Mesendoderm (in vitro differentiated cells): Measurements from ENCODE around the gene CST7.

Source experiments
- DNase-seq: peaks from one replicate; pipeline ENCODE4 v3.0.0; 2013
- H2AK5ac ChIP-seq: 2 replicates; pipeline ENCODE4 v1.6.1; 2013; ENCODE audit warnings: low read length, inconsistent platforms
- H2BK120ac ChIP-seq: 2 replicates; pipeline ENCODE4 v1.6.1; 2013; ENCODE audit warnings: low read depth, mild to moderate bottlenecking, low read length, moderate library complexity, mixed read lengths
- H2BK15ac ChIP-seq: replicated peaks from 2 replicates; pipeline ENCODE4 v1.6.1; 2013; ENCODE audit warnings: low read depth, mild to moderate bottlenecking, moderate library complexity
- H2BK5ac ChIP-seq: 2 replicates; pipeline ENCODE4 v1.6.1; 2013; ENCODE audit warnings: low read length, inconsistent platforms
- H3K18ac ChIP-seq: 2 replicates; pipeline ENCODE4 v1.6.1; 2013; ENCODE audit warnings: mild to moderate bottlenecking, low read length, mixed read lengths
- H3K23ac ChIP-seq: one replicate; pipeline ENCODE4 v1.6.1; 2013; ENCODE audit warnings: low read length
- H3K27ac ChIP-seq: 2 replicates; pipeline ENCODE4 v1.5.1; 2013; ENCODE audit warnings: low read depth, mild to moderate bottlenecking, inconsistent platforms, low read length, moderate library complexity
- H3K27me3 ChIP-seq: 2 replicates; pipeline ENCODE4 v1.6.1; 2013; ENCODE audit warnings: low read length, control low read depth, mild to moderate bottlenecking, inconsistent platforms; ENCODE audit not compliant: insufficient read depth, poor library complexity
- H3K36me3 ChIP-seq: 2 replicates; pipeline ENCODE4 v1.6.1; 2013; ENCODE audit warnings: low read length, inconsistent platforms; ENCODE audit not compliant: control insufficient read depth, insufficient read depth
- H3K4ac ChIP-seq: one replicate; pipeline ENCODE4 v1.6.1; 2013; ENCODE audit warnings: low read depth, mild to moderate bottlenecking, low read length, moderate library complexity
- H3K4me1 ChIP-seq: 2 replicates; pipeline ENCODE4 v1.6.1; 2013; ENCODE audit warnings: low read depth, low read length, inconsistent platforms; ENCODE audit not compliant: control insufficient read depth
- H3K4me2 ChIP-seq: 2 replicates; pipeline ENCODE4 v1.6.1; 2013; ENCODE audit warnings: low read length
- H3K4me3 ChIP-seq: 2 replicates; pipeline ENCODE4 v1.5.1; 2013; ENCODE audit warnings: mild to moderate bottlenecking, low read length
- H3K56ac ChIP-seq: one replicate; pipeline ENCODE4 v1.6.1; 2013; ENCODE audit warnings: low read length
- H3K79me1 ChIP-seq: 2 replicates; pipeline ENCODE4 v1.6.1; 2013; ENCODE audit warnings: low read length, inconsistent platforms
- H3K79me2 ChIP-seq: 2 replicates; pipeline ENCODE4 v1.6.1; 2013; ENCODE audit warnings: mild to moderate bottlenecking, low read length; ENCODE audit not compliant: control insufficient read depth, insufficient read depth
- H3K9ac ChIP-seq: 2 replicates; pipeline ENCODE4 v1.6.1; 2013; ENCODE audit warnings: low read length, inconsistent platforms
- H4K5ac ChIP-seq: one replicate; pipeline ENCODE4 v1.6.1; 2013; ENCODE audit warnings: low read length
- H4K8ac ChIP-seq: one replicate; pipeline ENCODE4 v1.6.1; 2013; ENCODE audit warnings: low read depth, mild to moderate bottlenecking, control low read depth, low read length, moderate library complexity
- WGBS: extraction: QIAGEN DNeasy Blood & Tissue Kit; methylation state at CpG from one replicate; pipeline ENCODE4 v1.1.7; 2013; ENCODE audit warnings: low lambda C conversion rate, missing lambda C conversion rate; ENCODE audit not compliant: insufficient coverage; ENCODE audit errors: extremely low coverage; 5-methylcytosine and 5-hydroxymethylcytosine counted together

Gene CST7

DNA sequence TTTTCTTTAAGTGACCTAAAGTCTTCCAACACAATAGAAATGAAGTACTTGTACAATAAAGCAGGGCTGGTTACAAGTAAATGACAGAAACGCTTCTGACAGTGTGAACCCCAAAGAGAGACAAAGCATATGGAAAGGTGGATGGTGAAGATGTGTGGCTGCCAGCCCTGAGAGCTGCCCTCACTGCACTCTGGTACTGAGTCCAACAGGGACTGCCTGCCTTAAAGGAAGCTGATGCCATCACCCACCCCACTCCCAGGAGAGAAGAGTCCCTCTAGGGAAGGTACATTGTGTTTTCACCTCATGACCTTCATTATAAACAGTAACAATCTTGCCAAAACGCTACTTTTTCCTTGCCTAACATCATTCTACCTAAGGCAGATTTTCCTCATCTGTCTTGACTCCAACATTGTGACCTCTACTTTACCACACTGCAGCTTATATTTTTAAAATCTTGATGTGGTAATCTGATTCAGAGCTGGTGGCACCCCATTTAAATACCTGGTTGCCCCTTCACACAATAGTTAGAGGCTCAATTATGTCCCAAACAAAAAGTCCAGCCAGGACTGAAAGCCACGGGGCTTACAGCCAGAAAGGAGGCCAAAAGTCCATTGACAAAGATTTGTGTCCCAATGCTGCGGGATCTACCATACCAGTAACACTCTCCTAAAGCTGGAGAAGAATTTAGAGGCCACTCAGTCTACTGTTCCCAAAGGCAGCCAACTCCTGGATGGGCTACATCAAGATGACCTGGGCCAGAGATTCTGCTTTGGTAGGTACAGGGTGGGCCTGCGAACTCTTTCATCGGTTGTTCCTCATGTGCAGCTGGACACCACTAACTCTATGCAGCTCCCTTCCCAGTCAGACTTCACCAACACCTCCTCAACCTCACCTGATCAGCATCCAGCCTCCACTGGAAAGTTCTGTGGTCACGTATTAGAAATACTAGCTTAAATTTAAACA is 39.1 kb downstream of the CST7 start:
- no peak overlapping the region for H4K8ac ChIP-seq
- H2BK5ac ChIP-seq: no peak overlapping the region
- no peaks in the 10 kb centered on the region for H3K27me3 ChIP-seq
- no peaks in the 10 kb centered on the region for H3K36me3 ChIP-seq
- H3K23ac ChIP-seq: no peak overlapping the region
- DNase-seq: no peak
- peaks cover 23% of the 10 kb centered on the region for H3K79me2 ChIP-seq
- no peak overlapping the region for H2AK5ac ChIP-seq
- H3K27ac ChIP-seq: no peak overlapping the region
- no peak overlapping the region for H3K9ac ChIP-seq
- H3K79me1 ChIP-seq: peaks cover 27% of the 10 kb centered on the region
- H2BK120ac ChIP-seq: no peak overlapping the region
- no peak overlapping the region for H2BK15ac ChIP-seq
- H3K56ac ChIP-seq: no peak overlapping the region
- H3K4me3 ChIP-seq: no peak overlapping the region
- no CpG with 5 or more reads among the region's 7 CpGs for WGBS
- H3K18ac ChIP-seq: no peak overlapping the region
- H3K4me2 ChIP-seq: no peak overlapping the region
- H3K4ac ChIP-seq: no peak overlapping the region
- H4K5ac ChIP-seq: no peak overlapping the region
- H3K4me1 ChIP-seq: no peaks in the 10 kb centered on the region

DNA sequence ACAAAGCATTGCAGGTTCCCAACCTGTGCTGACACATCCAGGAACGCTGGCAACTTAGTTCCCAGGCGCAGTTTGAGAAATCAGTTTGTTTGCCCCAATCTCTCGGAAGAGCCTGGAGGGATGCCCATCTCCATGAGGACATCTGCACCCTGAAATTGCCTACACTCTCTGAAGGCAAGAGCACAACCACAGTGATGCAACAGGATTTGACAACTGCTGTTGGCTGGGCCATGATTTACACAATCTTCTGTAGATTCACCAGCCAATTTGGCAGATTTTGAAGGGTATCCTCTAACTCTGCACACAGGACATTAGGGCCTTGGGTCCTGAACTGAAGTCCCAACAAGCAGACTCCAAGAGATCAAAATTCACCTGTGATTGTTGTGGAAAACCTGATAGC is 40.1 kb downstream of the CST7 start:
- Histone ChIP-seq H3K27ac (no peak overlapping the region), H3K79me1 (peaks cover 27% of the 10 kb centered on the region)
- no CpG with 5 or more reads among the region's 3 CpGs for WGBS

DNA sequence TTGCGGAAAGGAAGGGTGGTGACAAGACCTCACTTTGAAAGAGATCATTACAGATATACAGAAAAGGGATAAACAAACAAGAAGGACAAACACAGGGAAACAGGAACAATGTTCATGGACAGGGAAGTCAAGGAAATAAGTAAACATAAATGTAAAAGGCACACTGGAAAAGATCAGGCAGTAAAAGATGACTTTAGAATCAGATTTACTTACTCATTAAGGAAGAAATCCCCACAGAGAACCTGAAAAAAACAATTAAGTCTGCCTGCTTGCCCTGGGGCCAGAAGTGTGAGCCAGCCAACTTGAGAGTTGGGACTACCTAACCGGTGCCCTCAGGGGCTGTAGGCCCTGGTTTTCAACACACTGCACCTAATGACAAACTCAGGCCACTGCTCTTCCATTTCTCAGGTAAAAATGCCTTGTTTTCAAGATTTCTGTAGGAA is 41.8 kb downstream of the CST7 start:
- H3K23ac ChIP-seq: no peak overlapping the region
- H3K56ac ChIP-seq: no peak overlapping the region
- H3K9ac ChIP-seq: no peak overlapping the region
- H3K4me1 ChIP-seq: no peaks in the 10 kb centered on the region
- H3K36me3 ChIP-seq: no peaks in the 10 kb centered on the region
- no peak overlapping the region for H3K4me2 ChIP-seq
- H3K27me3 ChIP-seq: no peaks in the 10 kb centered on the region
- H3K4ac ChIP-seq: no peak overlapping the region
- H2BK5ac ChIP-seq: no peak overlapping the region
- peak; percentile 59 for DNase-seq
- no CpG with 5 or more reads among the region's 2 CpGs for WGBS
- peaks cover 24% of the 10 kb centered on the region for H3K79me1 ChIP-seq
- peaks cover 21% of the 10 kb centered on the region for H3K79me2 ChIP-seq
- no peak overlapping the region for H4K5ac ChIP-seq
- no peak overlapping the region for H3K4me3 ChIP-seq
- H3K18ac ChIP-seq: no peak overlapping the region
- no peak overlapping the region for H2AK5ac ChIP-seq
- H2BK120ac ChIP-seq: no peak overlapping the region
- H2BK15ac ChIP-seq: no peak overlapping the region
- no peak overlapping the region for H4K8ac ChIP-seq
- H3K27ac ChIP-seq: no peak overlapping the region

More for the DNA sequence above, 40.1 kb downstream of the CST7 start:
- H3K79me2 ChIP-seq: peaks cover 23% of the 10 kb centered on the region
- H3K4ac ChIP-seq: no peak overlapping the region
- no peak overlapping the region for H3K9ac ChIP-seq
- H4K8ac ChIP-seq: no peak overlapping the region
- H3K36me3 ChIP-seq: no peaks in the 10 kb centered on the region
- no peak overlapping the region for H3K4me3 ChIP-seq
- H3K27me3 ChIP-seq: no peaks in the 10 kb centered on the region
- no peak overlapping the region for H2AK5ac ChIP-seq
- no peak overlapping the region for H4K5ac ChIP-seq
- no peak overlapping the region for H2BK5ac ChIP-seq
- no peaks in the 10 kb centered on the region for H3K4me1 ChIP-seq
- H3K4me2 ChIP-seq: no peak overlapping the region
- no peak overlapping the region for H3K23ac ChIP-seq
- H3K18ac ChIP-seq: no peak overlapping the region
- no peak overlapping the region for H2BK15ac ChIP-seq
- H2BK120ac ChIP-seq: no peak overlapping the region
- no peak for DNase-seq
- no peak overlapping the region for H3K56ac ChIP-seq

DNA sequence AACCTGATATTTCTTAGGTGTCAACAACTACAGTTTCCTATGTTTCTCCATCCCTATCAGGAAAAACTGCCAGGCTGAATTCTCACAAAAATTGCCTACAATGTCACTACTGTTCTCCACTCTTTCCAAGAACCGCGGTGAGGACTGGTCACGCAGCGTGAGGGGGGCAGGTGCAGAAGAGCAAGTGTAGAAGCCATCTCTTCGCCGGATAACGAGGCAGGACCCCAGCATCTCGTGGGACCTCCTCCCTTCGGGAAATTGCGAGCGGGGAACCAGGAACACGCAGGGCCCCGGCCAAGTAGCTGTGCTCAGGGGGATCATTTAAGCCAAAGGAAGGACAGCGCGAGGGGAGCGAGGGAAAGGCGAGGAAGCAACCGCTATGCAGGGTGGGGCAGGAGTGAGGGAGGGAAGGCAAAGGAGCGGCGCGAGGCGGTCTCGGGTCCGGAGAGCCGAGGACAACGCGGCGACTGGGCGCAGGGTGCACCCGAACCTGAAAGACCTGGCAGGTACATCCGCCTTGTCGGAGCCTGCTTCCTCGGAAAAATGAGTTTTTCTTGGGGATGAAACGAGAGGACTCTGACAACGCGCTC is 42.9 kb downstream of the CST7 start:
- peaks cover 16% of the 10 kb centered on the region for H3K79me1 ChIP-seq
- peak overlapping the region; percentile 93 for H3K4me3 ChIP-seq
- H2AK5ac ChIP-seq: no peak overlapping the region
- peak; percentile 30 for DNase-seq
- H3K36me3 ChIP-seq: no peaks in the 10 kb centered on the region
- peak overlapping the region; percentile 99 for H3K56ac ChIP-seq
- H3K4me1 ChIP-seq: no peaks in the 10 kb centered on the region
- no peak overlapping the region for H2BK120ac ChIP-seq
- no peaks in the 10 kb centered on the region for H3K27me3 ChIP-seq
- peaks cover 13% of the 10 kb centered on the region for H3K79me2 ChIP-seq
- no peak overlapping the region for H2BK5ac ChIP-seq
- no peak overlapping the region for H2BK15ac ChIP-seq
- H4K5ac ChIP-seq: no peak overlapping the region
- no peak overlapping the region for H3K27ac ChIP-seq
- H3K9ac ChIP-seq: peak overlapping the region; percentile 92
- peak overlapping the region; percentile 85 for H3K23ac ChIP-seq
- H4K8ac ChIP-seq: no peak overlapping the region
- no CpG with 5 or more reads among the region's 36 CpGs for WGBS
- H3K18ac ChIP-seq: no peak overlapping the region
- peak overlapping the region; percentile 80 for H3K4me2 ChIP-seq
- no peak overlapping the region for H3K4ac ChIP-seq

DNA sequence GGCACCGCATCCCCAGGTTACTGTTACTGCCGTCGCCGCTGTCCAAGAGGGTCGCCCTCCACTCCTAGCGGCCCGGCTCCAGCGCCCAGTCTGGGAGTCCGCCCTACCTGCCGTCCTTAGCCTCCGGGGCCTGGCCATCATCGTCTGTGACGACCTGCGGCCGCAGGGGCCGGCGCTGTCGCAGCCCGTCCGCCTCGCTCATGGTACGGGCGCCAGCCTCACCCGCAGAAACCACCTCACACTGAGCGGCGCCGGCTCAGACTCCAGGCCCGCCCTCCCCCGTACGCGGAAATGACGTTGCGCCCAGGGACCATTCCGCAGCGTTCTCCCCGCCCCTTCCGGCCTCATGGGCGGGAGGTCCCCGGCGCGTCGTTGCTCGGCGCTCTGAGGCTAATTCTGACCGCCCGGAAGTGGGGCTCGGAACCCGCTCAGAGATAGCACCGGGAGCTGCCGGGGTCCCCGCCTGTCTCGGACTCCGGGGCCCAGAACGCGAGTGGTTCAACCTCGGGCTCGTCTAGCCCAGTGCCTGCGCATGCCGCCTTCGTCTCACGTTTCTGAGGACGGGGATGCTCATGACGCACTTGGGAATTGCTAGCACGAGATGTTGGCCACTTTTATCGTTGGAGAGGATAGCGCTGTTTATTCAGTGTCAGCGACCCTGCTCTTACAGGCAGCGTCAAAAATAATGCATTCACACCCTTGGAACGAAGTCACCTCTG is 43.6 kb downstream of the CST7 start, which contains the start of gene APMAP:
Gene APMAP, minus strand, starts transcription at position 265 of the 719 bp plus-strand sequence. Its CDS starts 63 bp downstream, at position 202.
- Histone ChIP-seq H3K79me2 (peaks cover 11% of the 10 kb centered on the region), H3K56ac (peak within 1 kb of the TSS; percentile 99), H2BK5ac (peak within 1 kb of the TSS; percentile 56), H3K4me3 (peak within 1 kb of the TSS; percentile 93), H3K9ac (peak within 1 kb of the TSS; percentile 96), H2BK120ac (no peak within 1 kb of the TSS), H3K4ac (peak within 1 kb of the TSS; percentile 17), H3K27me3 (no peaks in the 10 kb centered on the region), H3K27ac (no peak within 1 kb of the TSS), H3K36me3 (no peaks in the 10 kb centered on the region), H3K23ac (peak within 1 kb of the TSS; percentile 91), H4K8ac (no peak within 1 kb of the TSS), H3K4me2 (peak within 1 kb of the TSS; percentile 95), H2BK15ac (no peak within 1 kb of the TSS), H2AK5ac (no peak within 1 kb of the TSS), H3K4me1 (no peaks in the 10 kb centered on the region), H3K79me1 (peaks cover 13% of the 10 kb centered on the region), H3K18ac (peak within 1 kb of the TSS; percentile 35), H4K5ac (peak within 1 kb of the TSS; percentile 98)
- no CpG with 5 or more reads among the region's 69 CpGs for WGBS
- peak; percentile 95 for DNase-seq
